Heart right ventricle (tissue), 16 donors: Measurements from ENCODE around the gene TGDS. TPM values are rescaled to one million over a fixed set of nuclear protein-coding genes. Genes with fewer than 3 reads are reported as not detected.

Experiments used
- ATAC-seq, 8 donors: fragments of 200-7000 bp; cut with Tn5 transposase; one replicate each; pipeline ENCODE4 v1.9.1; 2020; ENCODE audit warnings: mild to moderate bottlenecking in 8 of 8, moderate library complexity in 8 of 8, moderate number of reproducible peaks in 1 of 8
- DNase-seq, 2 donors: peaks; one replicate each; pipeline ENCODE4 v3.0.0-alpha.2; 2020
- H3K27ac ChIP-seq, 10 donors: fragments of 200-600 bp; sonication (generic) in 2 of 10; one replicate each; pipeline versions ENCODE4 v1.5.0 to v1.8.0; 2020 to 2022; ENCODE audit warnings: mild to moderate bottlenecking in 3 of 10
- H3K27me3 ChIP-seq, 7 donors: fragments of 200-600 bp; one replicate each; pipeline ENCODE4 v1.8.0; 2021 to 2022; ENCODE audit warnings: mild to moderate bottlenecking in 2 of 7
- H3K36me3 ChIP-seq, 9 donors: fragments of 200-600 bp; sonication (generic) in 1 of 9; one replicate each; pipeline versions ENCODE4 v1.5.0 to v1.8.0; 2020 to 2022; ENCODE audit warnings: mild to moderate bottlenecking in 2 of 9
- H3K4me1 ChIP-seq, 9 donors: fragments of 200-600 bp; sonication (generic) in 1 of 9; one replicate each; pipeline versions ENCODE4 v1.5.0 to v1.8.0; 2020 to 2022; ENCODE audit warnings: mild to moderate bottlenecking in 4 of 9
- H3K4me3 ChIP-seq, 10 donors: fragments of 200-600 bp; sonication (generic) in 2 of 10; one replicate each; pipeline versions ENCODE4 v1.5.0 to v1.8.0; 2020 to 2022; ENCODE audit warnings: mild to moderate bottlenecking in 7 of 10, moderate library complexity in 2 of 10
- H3K9me3 ChIP-seq, 11 donors: fragments of 200-600 bp in 10 of 11; sonication (generic) in 2 of 11; one replicate each; pipeline versions ENCODE4 v1.5.0 to v1.8.0; 2013 to 2022; ENCODE audit warnings: mild to moderate bottlenecking in 2 of 11, control low read depth in 1 of 11, moderate library complexity in 1 of 11
- CTCF ChIP-seq, 9 donors: fragments of 200-600 bp; sonication (generic) in 2 of 9; IDR thresholded peaks; one replicate each; pipeline versions ENCODE4 v1.5.0 to v1.8.0; 2021 to 2022; ENCODE audit warnings: antibody characterized with exemption in 9 of 9, mild to moderate bottlenecking in 5 of 9, moderate library complexity in 1 of 9
- WGBS, 2 donors: extraction: QIAGEN DNeasy Blood & Tissue Kit; methylation state at CpG; one replicate each; pipeline ENCODE4 v1.1.7; 2013; ENCODE audit warnings: inconsistent platforms in 1 of 2; 5-methylcytosine and 5-hydroxymethylcytosine counted together
- intact Hi-C, 10 donors: fragments of 100-400 bp; cut with DNase I; formaldehyde crosslinking; loops; one replicate each; pipeline versions ENCODE4 v1.11.1 to v1.14.2; 2022
- polyA plus RNA-seq, 2 donors: library from polyadenylated mRNA; stranded (reverse); fragments of 200-250 nt; gene quantifications; one replicate each; pipeline ENCODE4 v1.2.3, GENCODE V29; 2013
- total RNA-seq, 10 donors: library from RNA; stranded (reverse); fragmentation: NEBNext Ultra II Directional in 3 of 10; extraction: Animal tissue kit (Norgen Biotek cat#: 25700) in 3 of 10; gene quantifications; one replicate each; pipeline versions ENCODE4 v1.2.1 to v1.2.4, GENCODE V29; 2021 to 2023
- donor health status: Arrhythmogenic right ventricular cardiomyopathy.
- donor health status: ischemic (EF 13 %, LVEDD 7.1; RV severe dilation, severe dysfunction).
- donor health status: healthy with polysubstance abuse.
- donor health status: DM: no; HTN: yes; CAD: no.
- donor health status: DM: no; HTN: no; CAD: no.
- donor health status: ischemic (EF 25% LVEDD 6.9; RV normal size, moderate dysfunction).
- donor health status: ischemic (EF 25% LVEDD 5.7; RV mildly dilated, moderate dysfunction).
- donor health status: healthy.
- donor health status: DM: yes; HTN: yes; CAD: no.
- donor health status: Ischemic cardiomyopathy.
- donor health status: ischemic (EF 35%, LVEDD 5.7; RV mildly dilated, moderate dysfunction).
- donor health status: nonischemic (EF 11% LVEDD 7.7; RV severe dilation, severe dysfunction).
- donor health status: DM: yes; HTN: yes; CAD: no.
- donor health status: PGD.
- donor health status: ischemic (EF 29% LVEDD 5.4; RV normal size, mild dysfunction).
- donor health status: nonischemic (EF 23%, LVEDD 6.1; RV moderate dilation, normal function).

Gene TGDS
- total and polyA plus RNA-seq, 12 donors = 3.3 to 7.3 (median 4.5) TPM

GRCh38 chr13:94558716-94559115 lies 37.2 kb downstream of the TGDS start:
- 51 to 84% methylated on average over 6 of the region's 6 CpGs for WGBS, 2 donors
- DNase-seq (no peak), ATAC-seq (no peak)
- Histone ChIP-seq H3K4me3 (no peak overlapping the region), H3K36me3 (peaks cover 0 to 4% (median 0%) of the 10 kb centered on the region in 9 donors), H3K4me1 (no peaks in the 10 kb centered on the region), H3K27ac (no peak overlapping the region), H3K27me3 (no peaks in the 10 kb centered on the region), H3K9me3 (no peaks in the 10 kb centered on the region)
- no peak for TF ChIP-seq CTCF (IDR thresholded peaks at IDR 0.05)
- intact Hi-C loops = loop anchor here in 1 of 10 donors (5.0 kb wide), 1 partner anchor 34 kb away; no protein-coding TSS in a partner anchor

GRCh38 chr13:94557684-94558235 lies 38.2 kb downstream of the TGDS start:
- Histone ChIP-seq H3K4me3 (no peak overlapping the region), H3K4me1 (no peaks in the 10 kb centered on the region), H3K36me3 (no peaks in the 10 kb centered on the region), H3K9me3 (no peaks in the 10 kb centered on the region), H3K27me3 (no peaks in the 10 kb centered on the region), H3K27ac (peak overlapping the region in 1 of 10 donors; percentile 15)
- WGBS, 2 donors = 75 to 76% methylated on average over 5 of the region's 5 CpGs
- intact Hi-C loops = loop anchor here in 1 of 10 donors (5.0 kb wide), 1 partner anchor 35 kb away; no protein-coding TSS in a partner anchor
- ATAC-seq = peak in 1 of 8 donors; percentile 44
- no peak for DNase-seq
- no peak for TF ChIP-seq CTCF (IDR thresholded peaks at IDR 0.05)

- Histone ChIP-seq H3K27me3 (no peaks in the 10 kb centered on the region), H3K27ac (peak overlapping the region in 5 of 10 donors; percentile 8 to 22 (median 18)), H3K4me3 (no peak overlapping the region), H3K4me1 (no peaks in the 10 kb centered on the region), H3K36me3 (no peaks in the 10 kb centered on the region), H3K9me3 (no peaks in the 10 kb centered on the region)
- intact Hi-C loops = loop anchor here in 1 of 10 donors (5.0 kb wide), 1 partner anchor 36 kb away; no protein-coding TSS in a partner anchor
- DNase-seq = no peak
- TF ChIP-seq CTCF (IDR thresholded peaks at IDR 0.05) = no peak
- 45 to 50% methylated on average over 3 of the region's 3 CpGs for WGBS, 2 donors
- peak in 3 of 8 donors; percentile 25 to 44 (median 42) for ATAC-seq
Measured at GRCh38 chr13:94556621-94557020, 39.3 kb downstream of the TGDS start.

GRCh38 chr13:94556041-94556440 lies 39.9 kb downstream of the TGDS start:
- peak in 1 of 8 donors; percentile 46 for ATAC-seq
- Histone ChIP-seq H3K4me1 (no peaks in the 10 kb centered on the region), H3K4me3 (no peak overlapping the region), H3K9me3 (no peaks in the 10 kb centered on the region), H3K36me3 (no peaks in the 10 kb centered on the region), H3K27me3 (no peaks in the 10 kb centered on the region), H3K27ac (peak overlapping the region in 3 of 10 donors; percentile 8 to 18 (median 15))
- intact Hi-C loops = loop anchor here in 1 of 10 donors (5.0 kb wide), 1 partner anchor 36 kb away; no protein-coding TSS in a partner anchor
- no peak for DNase-seq
- 73 to 78% methylated on average over 1 of the region's 1 CpG for WGBS, 2 donors
- no peak for TF ChIP-seq CTCF (IDR thresholded peaks at IDR 0.05)
